HG03196 (cell line): Measurements from ENCODE around the gene PGPEP1.
"Not testable (repeated sequence)": the region's sequence is repeated elsewhere in the genome, so short reads cannot be mapped to it uniquely, and the experiment has no call there.

Experiments
- ATAC-seq: cut with Tn5 transposase; IDR thresholded peaks from one replicate; pipeline ENCODE4 v1.9.1; 2021; ENCODE audit not compliant: unreplicated experiment

Gene PGPEP1

DNA sequence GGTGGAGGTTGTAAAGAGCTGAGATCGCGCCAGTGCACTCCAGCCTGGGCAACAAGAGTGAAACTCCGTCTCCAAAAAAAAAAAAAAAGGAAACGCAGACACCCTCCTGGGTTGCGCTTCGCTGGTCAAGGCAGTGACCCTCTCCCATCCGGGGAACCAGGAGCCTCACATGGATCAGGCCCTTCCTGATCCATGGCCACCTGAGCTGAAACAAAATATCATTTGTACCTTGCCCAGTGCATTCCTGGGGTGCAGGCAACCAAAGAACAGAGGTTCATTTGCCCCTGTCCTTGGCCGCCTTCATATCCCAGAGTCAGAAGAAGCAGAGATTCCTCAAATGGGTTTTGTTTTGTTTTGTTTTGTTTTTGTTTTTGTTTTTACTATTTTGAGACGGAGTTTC is 9.5 kb upstream of the PGPEP1 start:
- ATAC-seq, result no peak

DNA sequence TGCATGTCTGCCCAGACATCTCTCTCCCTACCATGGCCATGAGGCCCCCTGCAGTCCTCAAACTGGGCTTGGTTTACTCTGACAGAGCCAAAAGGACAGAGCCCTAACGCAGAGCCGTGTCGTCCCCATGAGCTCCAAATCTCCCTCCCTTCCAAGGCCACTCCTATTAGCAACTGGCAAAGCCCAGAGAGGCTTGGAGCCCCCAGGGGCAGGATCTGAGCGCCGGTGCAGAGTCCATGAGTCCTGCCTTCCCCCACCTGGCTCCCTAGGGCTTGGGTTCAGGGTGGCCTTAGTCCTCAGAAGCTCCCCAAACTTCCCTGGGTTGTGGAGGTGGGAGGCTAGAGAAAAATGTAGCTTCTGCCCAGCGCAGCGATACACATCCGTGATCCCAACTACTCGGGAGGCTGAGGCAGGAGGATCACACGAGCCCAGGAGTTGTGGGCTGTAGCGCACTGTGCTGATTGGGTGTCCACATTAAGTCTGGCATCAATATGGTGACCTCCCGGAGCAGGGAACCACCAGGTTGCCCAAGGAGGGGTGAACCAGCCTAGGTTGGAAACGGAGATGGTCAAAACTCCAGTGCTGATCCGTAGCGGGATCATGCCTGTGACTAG is 7.4 kb upstream of the PGPEP1 start:
- no peak for ATAC-seq

DNA sequence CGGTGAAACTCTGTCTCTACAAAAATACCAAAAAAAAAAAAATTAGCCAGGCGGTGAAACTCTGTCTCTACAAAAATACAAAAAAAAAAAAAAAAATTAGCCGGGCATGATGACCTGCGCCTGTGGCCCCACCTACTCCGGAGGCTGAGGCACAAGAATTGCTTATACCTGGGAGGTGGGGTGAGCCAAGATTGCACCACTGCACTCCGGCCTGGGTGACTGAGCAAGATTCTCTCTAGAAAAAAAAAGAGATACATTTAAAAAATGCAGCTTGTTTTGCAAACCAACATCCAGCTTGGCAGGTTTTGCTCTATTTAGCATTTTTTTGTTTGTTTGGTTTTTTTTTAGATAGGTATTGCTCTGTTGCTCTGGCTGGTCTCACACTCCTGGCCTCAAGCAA is 6.7 kb upstream of the PGPEP1 start:
- no peak for ATAC-seq

GRCh38 chr19:18336121-18336520 is 4.3 kb upstream of the PGPEP1 start:
- ATAC-seq, result no peak

- no peak for ATAC-seq
Measured at GRCh38 chr19:18338541-18338940, 1.9 kb upstream of the PGPEP1 start.

- ATAC-seq, result no peak
Measured at GRCh38 chr19:18339723-18340122, 675 bp upstream of the PGPEP1 start.

DNA sequence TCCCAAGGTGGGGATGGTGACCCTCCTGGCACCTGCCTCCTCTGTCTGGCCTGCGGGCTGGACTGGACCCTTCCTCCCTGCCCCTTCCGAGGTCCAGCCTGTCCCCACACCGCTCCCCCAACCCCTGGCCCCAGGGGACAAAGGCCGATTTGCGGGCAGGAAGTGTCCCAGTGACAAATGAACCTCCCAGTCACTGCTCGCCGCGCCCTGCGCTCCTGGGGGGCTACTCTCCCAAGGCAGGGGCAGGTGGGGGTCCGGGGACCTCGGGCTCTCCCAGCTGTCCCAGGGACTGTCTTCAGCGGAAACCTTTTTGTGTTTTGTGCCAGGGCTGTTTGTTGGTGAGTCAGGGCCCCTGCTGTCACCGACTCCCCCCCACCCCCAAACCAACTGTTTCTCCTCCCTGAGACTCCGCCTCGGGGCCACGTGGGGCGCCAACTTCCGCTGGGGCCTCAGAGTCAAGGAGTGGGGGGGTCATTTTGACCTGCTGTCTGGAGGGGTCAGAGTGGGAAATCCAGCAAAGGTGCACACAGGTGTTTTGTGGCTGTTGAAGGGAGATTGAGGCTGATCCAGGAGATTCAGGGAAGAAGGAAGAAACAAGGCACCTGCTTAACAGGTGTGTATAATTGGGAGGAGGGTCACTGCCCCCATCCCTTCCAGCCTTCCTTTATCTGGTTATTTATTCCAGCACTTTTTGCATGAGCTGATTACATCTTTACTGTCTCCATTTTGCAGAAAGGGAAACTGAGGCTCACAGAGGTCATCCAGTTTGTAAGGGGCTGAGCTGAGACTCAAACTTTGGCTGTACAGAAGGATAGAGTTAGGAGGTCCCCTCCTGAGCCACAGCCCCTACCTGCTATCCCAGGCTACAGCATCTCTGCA is 831 bp downstream of the PGPEP1 start:
- no peak for ATAC-seq

GRCh38 chr19:18342090-18342632 is 1.8 kb downstream of the PGPEP1 start:
- ATAC-seq, result no peak

DNA sequence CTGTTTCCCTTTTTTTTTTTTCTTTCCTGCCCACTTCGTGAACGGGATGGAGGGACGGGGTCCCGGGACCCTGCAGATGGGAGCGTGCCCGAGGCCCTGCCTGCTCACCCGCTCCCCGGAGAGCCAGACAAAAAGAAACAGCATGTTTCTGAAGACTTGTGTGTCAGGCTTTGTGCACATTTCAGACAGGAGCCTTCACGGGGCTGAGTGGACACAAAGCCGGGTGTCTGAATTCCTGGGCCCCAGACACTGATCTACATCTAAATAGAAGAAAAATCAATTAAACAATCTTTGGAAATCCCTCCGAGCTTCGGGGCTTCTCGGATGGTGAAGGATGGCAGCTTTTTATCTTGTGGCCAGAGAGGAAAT is 4.2 kb downstream of the PGPEP1 start:
- no peak for ATAC-seq

DNA sequence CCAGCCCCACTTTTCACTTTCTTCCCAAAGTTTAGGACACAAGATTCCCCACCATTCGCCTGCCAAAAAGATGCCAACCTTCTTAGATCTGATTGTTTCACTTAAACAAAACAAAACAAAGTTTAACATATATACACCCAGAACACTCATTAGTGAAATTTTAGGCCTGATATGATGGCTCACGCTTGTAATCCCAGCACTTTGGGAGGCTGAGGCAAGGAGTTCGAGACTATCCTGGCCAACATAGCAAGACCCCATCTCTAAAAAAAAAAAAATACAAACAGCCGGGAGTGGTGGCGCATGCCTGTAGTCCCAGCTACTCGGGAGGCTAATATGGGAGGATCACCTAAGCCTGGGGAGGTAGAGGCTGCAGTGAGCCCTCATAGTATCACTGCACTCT is 4.9 kb downstream of the PGPEP1 start:
- no peak for ATAC-seq

- no peak for ATAC-seq
Measured at GRCh38 chr19:18346091-18346490, 5.7 kb downstream of the PGPEP1 start.

DNA sequence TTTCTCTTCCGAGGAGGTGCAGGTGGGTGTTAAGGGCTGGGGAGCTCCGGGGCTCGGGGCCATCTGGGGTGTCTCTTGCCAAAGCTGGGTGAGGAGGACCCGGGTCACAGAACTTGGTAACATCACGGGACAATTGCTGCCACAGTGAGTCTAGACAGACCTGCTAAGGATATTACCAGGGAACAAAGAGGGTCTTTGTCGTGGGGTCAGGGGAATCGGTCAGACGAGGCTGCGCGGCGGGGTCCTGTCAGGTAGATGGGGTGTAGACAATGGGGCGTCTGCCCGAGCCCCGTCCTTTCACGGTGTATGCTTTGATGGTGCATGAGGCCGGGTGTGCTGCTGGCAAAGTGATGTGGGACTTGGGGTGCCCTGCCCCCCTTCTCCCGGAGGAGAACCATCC is 7.8 kb downstream of the PGPEP1 start:
- no peak for ATAC-seq

- not testable (repeated sequence) for ATAC-seq
Measured at GRCh38 chr19:18348818-18349339, 8.5 kb downstream of the PGPEP1 start.

GRCh38 chr19:18349524-18350128 is 9.2 kb downstream of the PGPEP1 start:
- no peak for ATAC-seq

DNA sequence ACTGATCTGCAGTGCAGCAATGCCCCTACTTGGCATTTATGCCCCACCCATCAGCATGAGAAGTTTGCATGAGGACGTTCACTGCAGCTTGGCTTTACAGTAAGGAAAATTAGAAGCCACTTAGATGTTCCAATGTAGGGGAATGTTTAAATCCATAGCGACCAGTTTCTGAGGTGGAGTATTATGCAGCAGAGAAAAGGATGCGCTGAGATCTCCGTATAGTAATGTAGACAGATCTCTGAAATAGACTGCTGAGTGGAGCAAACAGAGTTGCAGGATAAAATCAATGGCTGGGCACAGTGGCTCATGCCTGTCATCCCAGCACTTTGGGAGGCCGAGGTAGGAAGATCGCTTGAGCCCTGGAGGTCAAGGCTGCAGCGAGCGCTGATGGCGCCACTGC is 10.1 kb downstream of the PGPEP1 start:
- ATAC-seq, result no peak

- ATAC-seq, result no peak
Measured at GRCh38 chr19:18351544-18351943, 11.1 kb downstream of the PGPEP1 start.

GRCh38 chr19:18353378-18354005 is 13.1 kb downstream of the PGPEP1 start:
- no peak for ATAC-seq

DNA sequence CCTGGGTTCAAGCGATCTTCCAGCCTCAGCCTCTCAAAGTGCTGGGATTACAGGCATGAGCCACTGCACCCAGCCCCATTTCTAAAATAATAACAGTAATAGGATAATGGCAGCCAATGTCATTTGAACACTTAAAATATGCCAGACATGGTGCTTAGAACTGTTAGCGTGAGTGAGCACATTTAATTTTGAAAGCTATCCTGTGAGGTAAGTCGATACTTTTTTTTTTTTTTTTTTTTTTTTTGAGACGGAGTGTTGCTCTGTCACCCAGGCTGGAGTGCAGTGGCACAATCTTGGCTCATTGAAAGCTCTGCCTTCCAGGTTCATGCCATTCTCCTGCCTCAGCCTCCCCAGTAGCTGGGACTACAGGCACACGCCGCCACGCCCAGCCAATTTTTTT is 14.3 kb downstream of the PGPEP1 start:
- ATAC-seq, result not testable (repeated sequence)

DNA sequence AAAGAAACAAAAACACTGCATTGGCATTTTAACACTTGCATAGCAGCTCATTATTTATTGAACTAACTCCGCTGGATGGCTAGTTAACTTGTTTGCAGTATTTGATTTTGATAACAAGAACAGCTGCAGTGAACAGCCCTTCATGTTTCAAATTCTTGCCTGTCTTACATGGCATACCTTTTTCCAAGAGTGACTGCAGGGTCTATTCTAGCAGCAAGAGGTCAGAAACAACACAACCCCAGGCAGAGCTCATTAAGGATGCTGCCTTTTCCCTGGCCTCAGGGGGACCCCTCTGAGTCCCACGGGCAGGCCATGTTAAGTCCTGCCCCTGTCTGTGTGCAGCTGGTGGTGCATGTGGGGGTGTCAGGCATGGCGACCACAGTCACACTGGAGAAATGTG is 16.6 kb downstream of the PGPEP1 start:
- no peak for ATAC-seq

DNA sequence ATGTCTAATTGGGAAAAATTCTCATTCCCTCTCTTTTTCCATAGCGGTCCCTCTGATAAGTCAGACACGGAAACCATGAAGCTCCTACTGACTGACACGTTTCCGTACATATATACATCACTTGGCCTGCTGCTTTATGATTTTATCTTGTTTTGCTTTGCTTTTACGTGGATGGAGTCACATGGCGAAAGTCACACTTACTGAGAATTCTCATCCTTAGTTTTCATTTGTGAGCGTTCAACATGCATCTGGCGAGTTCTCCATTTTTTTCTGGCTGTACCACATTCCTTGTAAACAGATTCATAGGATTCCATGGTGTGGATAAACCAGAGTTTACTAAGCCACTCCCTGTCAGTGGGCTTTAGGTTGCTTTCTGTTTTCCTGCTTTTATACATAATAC is 21.2 kb downstream of the PGPEP1 start:
- ATAC-seq, result no peak

DNA sequence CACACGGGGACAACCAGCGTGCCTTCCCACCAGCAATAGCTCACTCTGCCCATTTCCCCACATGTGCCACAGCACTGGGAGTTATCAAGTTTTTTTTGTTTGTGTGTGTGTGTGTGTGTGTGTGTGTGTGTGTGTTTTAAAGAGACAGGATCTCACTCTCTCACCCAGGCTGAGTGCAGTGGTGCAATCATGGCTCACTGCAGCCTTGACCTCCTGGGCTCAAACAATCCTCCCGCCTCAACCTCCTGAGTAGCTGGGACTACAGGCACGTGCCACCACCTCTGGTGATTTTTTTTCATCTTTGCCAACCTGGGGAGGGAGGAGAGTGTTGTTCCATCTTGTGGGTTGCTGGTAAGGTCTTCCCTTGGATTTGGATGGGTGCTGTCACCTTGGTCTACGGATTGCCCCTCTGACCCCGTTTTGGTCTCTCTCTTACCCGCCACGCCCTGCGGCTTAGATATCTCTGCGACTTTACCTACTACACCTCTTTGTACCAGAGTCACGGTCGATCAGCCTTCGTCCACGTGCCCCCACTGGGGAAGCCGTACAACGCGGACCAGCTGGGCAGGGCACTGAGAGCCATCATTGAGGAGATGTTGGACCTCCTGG is 22.6 kb downstream of the PGPEP1 start:
- ATAC-seq, result no peak
